Hypothalamus (tissue), 51 donors: Measurements from ENCODE around the gene CYS1.
"Not testable (repeated sequence)": the region's sequence is repeated elsewhere in the genome, so short reads cannot be mapped to it uniquely, and the experiment has no call there.

Experiments
- DNase-seq, 51 donors: peaks; one replicate each; lab custom pipeline; 2025; lab: John Stamatoyannopoulos, UW

The CYS1 gene

GRCh38 chr2:10095175-10095574 is 15.0 kb upstream of the CYS1 start:
- no peak for DNase-seq

- DNase-seq, result peak in 21 of 51 donors; percentile 3 to 60 (median 17)
Observed at GRCh38 chr2:10094271-10094814, 14.1 kb upstream of the CYS1 start.

- not testable (repeated sequence) for DNase-seq
Observed at GRCh38 chr2:10091889-10092244, 11.7 kb upstream of the CYS1 start.

GRCh38 chr2:10091182-10091888 is 11.1 kb upstream of the CYS1 start:
- no peak for DNase-seq

GRCh38 chr2:10089565-10090190 is 9.5 kb upstream of the CYS1 start:
- DNase-seq, result no peak

- no peak for DNase-seq
Observed at GRCh38 chr2:10087360-10087759, 7.1 kb upstream of the CYS1 start.

- no peak for DNase-seq
Observed at GRCh38 chr2:10086950-10087349, 6.7 kb upstream of the CYS1 start.

- DNase-seq, result no peak
Observed at GRCh38 chr2:10085668-10086059, 5.5 kb upstream of the CYS1 start.

GRCh38 chr2:10085043-10085667 is 4.9 kb upstream of the CYS1 start:
- no peak for DNase-seq

- DNase-seq, result no peak
Observed at GRCh38 chr2:10084223-10084865, 4.1 kb upstream of the CYS1 start.

GRCh38 chr2:10083692-10084211 is 3.5 kb upstream of the CYS1 start:
- no peak for DNase-seq

- DNase-seq, result no peak
Observed at GRCh38 chr2:10083046-10083445, 2.8 kb upstream of the CYS1 start.

GRCh38 chr2:10080536-10081304 is 509 bp upstream of the CYS1 start:
- DNase-seq, result peak in 2 of 51 donors; percentile 10 to 19

GRCh38 chr2:10079266-10079869 is 843 bp downstream of the CYS1 start:
- peak in 15 of 51 donors; percentile 17 to 64 (median 38) for DNase-seq

- peak in 13 of 51 donors; percentile 9 to 59 (median 27) for DNase-seq
Observed at GRCh38 chr2:10078704-10079265, 1.4 kb downstream of the CYS1 start.

- DNase-seq, result no peak
Observed at GRCh38 chr2:10078001-10078400, 2.2 kb downstream of the CYS1 start.

- no peak for DNase-seq
Observed at GRCh38 chr2:10076988-10077527, 3.2 kb downstream of the CYS1 start.

- DNase-seq, result no peak
Observed at GRCh38 chr2:10076511-10076910, 3.7 kb downstream of the CYS1 start.

- DNase-seq, result no peak
Observed at GRCh38 chr2:10075571-10076209, 4.5 kb downstream of the CYS1 start.
